Dermis blood vessel endothelial cell (primary cell): ENCODE measurements around the gene IREB2. TPM values are rescaled to one million over a fixed set of nuclear protein-coding genes. Genes with fewer than 3 reads are reported as not detected.
A peak's percentile ranks its signal among the peaks of the same experiment; 100 is the strongest.

Experiments used
- DNase-seq: peaks from one replicate; pipeline ENCODE4 v3.0.0; 2010
- total RNA-seq: library from RNA; depleted of rRNA; stranded (reverse); fragments of >200 nt; gene quantifications from 2 replicates; pipeline ENCODE4 v1.2.3, GENCODE V29; 2014

Gene IREB2
- total RNA-seq, 1 donor from 2014 or later: 26.0 TPM

DNA sequence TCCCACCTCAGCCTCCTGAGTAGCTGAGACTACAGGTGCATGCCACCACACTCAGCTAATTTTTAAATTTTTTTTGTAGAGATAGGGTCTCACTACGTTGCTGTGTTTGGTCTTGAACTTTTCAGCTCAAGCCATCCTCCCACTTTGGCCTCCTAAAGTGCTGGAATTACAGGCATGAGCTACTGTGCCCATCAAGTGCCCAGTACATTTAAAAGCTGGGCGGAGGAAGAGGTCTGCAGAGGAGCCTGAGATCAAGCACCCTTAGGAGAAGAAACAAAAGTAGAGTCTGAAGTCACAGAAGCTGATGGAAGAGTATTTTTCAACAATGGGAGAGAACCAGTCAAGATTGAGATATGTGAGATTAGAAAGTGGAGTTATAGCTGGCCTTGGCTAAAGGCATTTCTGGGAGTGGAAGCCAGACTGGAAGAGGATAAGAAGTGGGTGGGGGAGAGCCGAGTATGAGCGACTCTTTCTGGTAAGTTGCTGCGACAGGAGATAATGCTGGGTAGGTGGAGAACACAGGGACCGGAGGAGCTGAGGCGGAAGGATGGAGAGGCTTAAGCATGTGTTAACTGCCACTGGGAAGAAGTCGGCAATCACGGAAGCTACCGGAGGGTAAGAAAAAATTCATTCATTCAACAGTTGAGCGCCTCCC, 782 bp upstream of the IREB2 start:
- no peak for DNase-seq

DNA sequence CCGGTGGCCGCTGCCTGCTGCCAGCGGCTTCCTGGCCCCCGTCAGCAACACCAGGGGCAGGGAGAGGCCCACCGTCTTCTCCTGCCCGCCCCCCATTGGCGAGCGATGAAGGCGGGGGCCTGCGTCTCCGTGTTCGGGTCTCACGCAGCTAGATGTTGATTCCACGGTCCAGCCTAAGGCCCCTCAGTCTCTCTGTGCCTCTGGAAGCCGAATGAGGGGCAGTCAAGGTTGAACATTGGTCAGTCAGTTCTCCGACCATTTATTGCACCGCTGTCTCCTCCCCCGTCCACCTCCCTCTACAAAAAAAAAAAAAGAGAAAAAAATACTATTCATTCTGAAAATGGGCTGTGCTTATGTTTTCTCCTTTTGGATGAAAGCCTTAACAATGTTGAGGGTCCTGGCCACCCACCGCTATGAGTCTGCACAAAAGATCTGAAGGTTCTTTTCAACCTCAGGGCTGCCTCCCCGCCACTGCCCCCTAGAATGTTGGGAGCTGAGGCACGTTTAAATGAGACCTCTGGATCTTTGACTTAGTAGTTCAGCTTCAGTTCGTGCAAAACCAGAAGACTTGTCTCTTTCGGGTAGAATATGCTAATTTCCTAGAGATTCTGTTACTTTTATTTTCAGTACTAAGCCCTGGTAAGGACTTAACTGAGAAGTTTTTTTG, 736 bp downstream of the IREB2 start:
- DNase-seq: peak; percentile 55

DNA sequence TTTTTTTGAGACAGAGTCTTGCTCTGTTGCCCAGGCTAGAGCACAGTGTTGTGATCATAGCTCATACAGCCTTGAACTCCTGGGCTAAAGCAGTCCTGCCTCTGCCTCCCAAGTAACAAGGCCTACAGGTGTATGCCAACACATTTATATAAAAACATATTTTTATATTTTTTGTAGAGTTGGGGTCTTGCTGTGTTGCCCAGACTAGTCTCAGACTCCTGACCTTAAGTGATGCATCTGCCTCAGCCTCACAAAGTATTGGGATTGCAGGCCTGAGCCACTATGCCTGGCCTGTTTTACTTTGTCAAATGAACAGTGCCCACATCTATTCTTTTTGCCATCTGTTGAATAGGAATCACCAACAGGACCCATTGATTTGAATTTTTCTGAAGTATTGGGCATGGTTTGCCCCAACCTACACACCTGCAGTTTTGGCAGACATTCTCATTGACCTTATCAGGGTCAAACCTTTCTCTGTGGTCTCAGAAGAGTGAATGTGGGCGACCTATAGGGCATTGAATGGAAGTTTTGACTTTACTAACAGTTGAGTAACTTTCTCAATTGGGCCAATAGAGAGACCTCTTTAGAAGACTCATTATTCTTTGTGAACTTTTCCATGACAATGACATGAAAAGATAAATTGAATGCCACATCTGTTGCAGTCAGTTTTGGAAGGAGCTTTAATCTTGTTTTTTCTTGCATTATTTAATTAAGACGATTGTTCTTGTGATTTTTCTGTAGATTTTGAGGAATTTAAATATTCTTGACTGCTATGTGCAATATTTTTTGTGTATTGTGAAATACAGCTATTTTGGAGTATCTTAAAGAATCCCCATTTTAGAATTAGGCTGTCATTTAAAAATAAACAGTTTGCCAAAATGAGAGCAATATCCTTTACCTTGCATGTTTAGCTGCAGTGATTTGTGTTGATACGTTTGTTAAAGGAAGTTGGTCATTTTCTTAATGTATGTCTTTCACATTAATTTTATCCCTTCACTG, 2.7 kb downstream of the IREB2 start:
- DNase-seq: no peak

DNA sequence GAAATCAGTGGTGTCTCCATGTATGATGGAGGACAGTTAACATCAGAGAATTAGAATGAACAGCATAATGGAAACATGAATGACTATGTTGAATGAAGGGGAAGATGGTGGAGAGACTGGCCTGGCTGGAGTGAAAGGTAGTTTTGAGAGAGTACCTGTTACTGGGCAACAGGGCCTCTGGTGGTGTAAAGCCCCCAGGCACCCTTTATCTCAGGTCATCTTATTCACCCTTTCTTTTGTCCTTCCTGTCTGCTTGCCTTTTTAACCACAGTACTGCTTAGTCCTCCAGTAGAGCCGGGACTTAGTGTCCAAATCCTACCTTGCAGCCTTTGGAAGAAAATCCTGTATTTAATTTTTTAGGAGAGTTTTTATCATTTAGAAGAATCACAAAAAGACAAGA, 6.2 kb downstream of the IREB2 start:
- no peak for DNase-seq

DNA sequence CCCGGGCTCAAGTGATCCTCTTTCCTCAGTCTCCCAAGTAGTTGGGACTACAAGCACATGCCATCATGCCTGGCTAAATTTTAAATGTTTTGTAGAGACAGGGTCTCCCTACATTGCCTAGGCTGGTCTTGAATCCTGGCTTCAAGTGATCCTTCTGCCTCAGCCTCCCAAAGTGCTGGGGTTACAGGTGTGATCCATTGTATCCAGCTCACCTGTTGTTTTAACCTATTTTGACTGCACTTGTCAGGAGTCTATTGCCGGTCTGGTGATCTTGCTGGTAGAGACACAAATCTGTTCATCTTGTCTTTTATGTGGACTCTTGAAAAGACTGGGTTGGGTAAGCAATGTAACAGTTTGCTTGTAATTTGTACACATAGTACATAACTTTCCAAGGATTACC, 7.9 kb downstream of the IREB2 start:
- DNase-seq: no peak

DNA sequence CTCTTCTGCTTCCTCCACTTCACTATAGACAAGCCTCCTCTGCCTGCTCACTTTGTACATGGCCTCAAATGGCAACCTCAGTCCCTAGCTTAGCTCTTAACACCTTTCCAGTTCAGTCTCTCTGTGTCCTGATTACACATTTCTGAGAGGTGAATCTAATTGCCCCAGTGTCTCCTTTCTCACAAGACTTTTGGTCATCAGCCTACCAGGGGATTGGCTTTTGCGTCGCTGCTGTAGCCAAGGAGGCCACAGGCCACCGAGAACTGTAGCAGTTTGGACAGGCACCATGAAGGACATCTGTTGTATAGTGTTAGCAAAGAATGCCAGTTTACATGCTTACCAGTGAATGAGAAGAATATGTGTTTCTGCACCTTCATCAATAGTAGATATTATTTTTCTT, 8.5 kb downstream of the IREB2 start:
- no peak for DNase-seq

DNA sequence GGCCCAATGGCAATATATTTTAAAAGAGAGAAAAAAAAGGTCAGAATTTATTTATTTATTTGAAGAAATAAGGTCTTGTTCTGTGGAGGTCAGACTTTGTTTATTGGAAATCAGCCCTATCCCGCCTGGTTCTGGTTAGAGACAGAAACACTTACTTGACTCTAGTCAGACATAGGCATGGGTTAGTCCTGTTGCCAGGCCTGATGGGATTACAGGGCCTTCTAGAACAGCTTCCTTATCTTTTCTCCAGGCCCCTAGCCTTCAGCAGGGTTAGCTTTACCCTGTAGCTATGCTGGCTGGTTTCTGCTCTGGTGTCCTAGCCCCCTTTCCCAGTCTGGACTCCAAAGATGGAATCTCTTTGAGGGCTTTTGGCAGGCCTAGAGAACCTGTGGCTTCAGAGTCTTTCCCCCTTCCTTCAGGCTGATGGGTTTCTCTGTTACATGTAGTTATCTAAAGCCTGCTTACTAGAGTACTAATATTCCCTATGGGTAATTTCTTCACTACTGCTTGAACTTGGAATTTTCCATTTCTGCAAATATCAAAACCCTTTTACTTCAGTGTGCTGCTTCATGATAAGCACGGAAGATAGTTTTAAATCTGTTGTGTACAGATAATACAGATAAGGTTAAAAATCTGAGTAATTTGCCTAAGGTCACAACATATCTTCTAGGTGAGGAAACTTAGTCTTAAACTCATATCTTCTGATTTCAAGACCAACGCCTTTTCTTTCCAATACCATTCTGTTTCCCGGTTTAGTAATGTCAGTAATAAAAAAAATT, 10.6 kb downstream of the IREB2 start:
- DNase-seq: no peak

DNA sequence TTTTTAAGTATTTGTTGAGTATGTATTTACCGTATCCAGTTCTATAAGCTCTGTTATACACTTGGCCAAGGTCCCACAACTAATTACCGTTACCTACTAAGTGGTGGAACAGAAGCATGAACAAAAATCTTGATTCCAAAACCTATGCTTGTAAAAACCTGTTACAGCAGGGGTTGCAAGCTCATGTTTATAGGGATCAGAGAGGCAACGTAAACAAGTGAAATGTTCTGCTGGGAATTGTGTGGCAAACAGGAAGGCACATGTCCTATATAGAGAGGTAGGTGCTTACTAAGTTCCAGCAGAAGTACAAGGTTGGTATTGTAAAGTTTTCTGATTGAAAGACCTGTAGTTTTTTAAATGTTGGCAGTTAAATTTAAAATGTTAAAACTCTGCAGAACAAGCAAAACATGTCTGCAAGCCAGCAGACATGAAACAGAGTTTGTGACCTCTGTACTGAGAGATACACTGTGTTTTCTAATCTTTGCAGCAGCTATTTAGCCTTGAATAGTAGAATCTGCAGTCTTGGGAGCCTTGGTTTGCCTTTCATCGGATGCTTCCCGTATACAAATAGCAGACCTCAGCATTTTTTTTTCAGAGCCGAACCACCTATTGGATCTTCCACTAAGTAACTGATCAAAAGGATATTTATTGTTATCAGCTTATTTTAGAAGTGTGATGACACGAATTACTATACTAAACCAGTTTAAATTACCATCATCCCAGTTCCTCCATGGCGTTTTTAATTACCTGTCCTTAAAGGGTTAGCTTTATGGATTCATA, 11.4 kb downstream of the IREB2 start:
- DNase-seq: peak; percentile 5

DNA sequence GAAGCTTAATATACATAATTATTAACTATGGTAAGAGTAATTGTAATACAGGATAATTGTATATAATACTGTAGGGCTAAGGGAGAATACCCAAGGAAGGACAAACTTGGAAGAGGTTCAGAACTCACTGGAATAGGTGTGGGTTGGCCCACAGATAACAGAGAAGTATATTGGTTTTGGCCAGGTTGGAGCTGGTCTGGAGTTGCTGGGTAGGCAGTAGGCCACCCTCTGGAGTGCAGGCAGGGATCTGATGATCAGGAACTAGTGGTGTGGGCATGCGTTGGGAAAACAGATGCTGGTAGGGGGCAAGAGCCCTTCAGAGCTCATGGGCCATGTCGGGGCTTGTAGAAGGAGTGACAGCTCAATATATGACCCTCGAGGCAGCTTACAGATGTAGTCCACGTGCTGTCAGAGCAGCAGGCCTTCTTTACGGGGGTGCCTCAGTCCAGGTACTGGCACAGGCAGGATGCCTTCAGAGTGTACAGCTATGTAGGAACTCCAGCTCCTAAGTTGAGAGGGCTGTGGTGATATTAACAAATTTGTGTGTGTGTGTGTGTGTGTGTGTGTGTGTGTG, 12.4 kb downstream of the IREB2 start:
- no peak for DNase-seq

DNA sequence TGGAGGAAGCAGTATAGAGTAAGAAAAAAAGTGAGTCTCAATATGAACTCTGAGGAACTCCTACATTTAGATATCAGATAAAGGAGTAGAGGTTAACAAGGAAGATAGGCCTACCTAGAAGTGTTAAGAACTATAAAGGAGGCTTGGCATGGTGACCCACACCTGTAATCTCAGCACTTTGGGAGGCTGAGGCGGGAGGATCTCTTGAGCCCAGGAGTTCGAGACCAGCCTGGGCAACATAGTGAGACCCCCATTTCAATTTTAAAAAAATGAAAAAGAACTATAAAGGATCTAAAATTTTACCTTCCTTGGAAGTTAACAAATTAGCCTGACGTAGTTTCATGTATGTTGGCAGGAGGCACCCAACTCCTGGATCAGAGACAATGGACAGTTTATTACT, 14.5 kb downstream of the IREB2 start:
- DNase-seq: no peak

DNA sequence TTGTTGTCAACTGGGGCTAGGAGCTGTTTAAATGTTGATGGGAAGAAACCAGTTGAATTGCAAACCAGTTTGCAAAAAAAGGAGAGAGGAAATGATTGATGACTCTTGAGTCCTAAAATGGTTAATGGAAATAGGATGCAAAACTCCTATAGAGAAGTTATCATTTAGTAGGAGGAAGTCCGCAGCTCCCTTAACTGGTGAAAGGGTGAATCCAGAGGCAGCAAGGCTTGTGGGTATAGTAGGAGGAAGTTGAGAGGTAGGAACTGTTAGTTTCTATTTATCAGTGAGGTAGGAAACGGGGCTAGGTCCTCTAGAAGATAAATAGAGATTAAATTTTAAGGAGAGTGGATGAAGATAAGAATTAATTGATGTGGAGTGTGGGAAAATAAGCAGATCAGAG, 15.4 kb downstream of the IREB2 start:
- no peak for DNase-seq

DNA sequence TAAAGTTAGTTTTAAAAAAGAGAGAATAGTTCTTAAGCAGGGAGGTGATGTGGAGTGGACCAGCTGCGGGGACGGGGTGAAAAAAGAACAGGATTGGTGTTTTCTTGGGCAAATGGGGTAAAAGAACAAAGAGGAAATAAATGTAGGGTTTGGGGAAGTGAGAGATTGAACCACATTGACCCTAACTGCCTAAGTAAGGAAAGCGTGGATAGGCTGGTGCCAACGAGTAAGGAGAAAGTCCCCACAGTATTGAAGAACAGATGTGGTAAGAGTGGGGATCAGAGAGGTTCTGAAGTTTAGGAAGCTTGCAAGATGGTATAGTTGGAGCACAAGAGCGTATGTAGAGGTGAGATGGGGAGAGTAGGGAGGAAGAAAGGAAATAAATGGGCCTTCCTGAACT, 17.0 kb downstream of the IREB2 start:
- DNase-seq: no peak

DNA sequence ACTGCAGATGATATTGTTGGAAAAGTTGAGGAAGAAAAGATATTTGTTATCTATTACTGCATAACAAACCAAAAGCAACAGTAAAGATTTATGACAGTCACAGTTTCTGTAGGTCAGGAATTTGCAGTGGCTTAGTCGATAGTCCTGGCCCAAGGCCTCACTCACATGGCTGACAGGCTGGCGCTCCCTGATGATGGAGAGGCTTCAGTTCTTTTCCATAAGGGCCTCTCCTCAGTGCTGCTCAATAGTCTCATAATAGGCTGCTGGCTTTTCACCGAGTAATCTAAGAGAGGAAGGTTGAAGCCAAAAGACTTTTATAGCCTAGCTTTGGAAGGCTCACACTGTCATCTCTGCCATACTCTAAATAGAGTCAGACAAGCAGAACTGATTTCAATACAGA, 17.7 kb downstream of the IREB2 start:
- no peak for DNase-seq

DNA sequence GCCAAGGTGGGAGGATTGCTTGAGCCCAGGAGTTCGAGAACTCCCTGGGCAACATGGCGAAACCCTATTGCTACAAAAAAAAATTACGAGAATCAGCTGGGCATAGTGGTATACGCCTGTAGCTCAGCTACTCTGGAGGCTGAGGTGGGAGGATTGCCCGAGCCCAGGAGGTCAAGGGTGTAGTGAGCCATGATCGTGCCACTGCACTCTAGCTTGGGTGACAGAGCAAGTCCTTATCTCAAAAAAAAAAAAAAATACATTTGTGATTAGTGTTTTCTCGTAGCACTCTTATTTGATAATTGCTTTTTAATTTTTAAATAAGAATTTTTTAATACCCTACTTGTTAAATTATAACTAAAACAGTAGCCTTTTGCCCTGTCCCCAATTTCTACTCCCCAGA, 18.4 kb downstream of the IREB2 start:
- no peak for DNase-seq

DNA sequence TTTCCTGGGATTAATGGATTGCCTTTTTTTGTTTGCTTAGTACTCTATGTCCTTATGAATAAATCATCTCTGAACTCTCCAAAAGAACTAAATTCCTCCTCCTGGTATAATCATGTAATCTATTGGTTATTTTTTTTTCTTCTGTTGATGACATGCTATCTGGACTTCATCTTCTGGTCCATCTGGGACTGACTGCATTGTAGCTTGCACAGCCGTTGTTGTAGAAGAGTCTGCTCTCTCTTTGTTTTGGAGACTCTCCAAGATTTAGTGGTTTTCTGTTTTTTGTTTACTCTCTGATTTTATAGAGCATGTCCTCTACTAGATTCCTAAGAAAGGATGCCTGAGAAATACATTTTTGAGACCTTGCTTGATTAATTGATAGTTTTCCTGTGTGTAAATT, 19.1 kb downstream of the IREB2 start:
- peak; percentile 27 for DNase-seq

DNA sequence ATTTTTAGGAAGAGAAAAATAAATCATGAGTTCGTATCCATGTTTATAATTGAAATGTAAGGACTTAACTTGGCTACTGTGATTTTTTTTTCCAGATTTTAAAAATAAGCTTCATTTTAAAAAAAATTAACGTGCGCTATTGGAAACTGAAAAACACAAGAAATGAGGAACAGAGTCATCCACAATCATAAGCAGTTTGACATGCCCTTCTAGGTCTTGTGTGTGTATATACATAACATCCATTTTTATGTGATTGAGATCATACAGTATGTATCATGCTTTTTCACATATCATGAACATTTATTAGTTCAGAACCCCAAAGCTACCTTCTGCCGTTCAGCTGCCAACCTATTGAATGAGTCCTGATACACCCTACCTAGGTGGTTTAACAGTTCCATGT, 22.7 kb downstream of the IREB2 start:
- DNase-seq: no peak

DNA sequence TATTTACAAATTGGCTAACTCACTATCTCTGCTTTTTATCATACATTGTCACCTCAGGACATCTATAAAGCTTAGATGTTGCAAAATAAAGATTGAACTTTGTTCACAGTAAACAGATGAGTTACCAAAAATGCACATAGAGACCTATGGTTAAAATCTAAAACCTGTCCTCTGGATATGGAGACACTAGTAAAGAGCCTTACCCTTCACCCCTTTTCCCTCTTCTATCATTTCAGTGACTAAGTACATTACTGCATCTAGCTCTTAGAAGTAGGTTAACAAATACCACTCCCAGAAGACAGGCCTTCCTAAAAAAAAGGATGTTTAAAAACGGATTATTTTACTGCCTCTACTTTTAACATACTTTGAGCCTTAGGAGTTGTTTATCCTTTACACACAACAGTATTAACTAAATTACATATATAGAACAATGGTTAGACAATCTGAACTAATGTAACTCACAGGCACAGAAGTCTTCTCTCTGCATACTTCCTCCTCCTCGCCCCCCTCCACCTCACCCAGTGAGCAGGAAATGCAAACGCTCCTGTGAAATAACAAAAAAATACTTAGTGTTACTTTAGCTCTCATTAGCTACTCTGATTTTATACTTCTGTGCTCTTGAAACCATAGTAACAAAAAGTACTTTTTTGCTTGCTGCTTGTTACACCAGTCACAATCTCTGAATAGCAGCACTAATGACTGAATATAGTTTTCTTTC, 23.3 kb downstream of the IREB2 start:
- peak; percentile 35 for DNase-seq

DNA sequence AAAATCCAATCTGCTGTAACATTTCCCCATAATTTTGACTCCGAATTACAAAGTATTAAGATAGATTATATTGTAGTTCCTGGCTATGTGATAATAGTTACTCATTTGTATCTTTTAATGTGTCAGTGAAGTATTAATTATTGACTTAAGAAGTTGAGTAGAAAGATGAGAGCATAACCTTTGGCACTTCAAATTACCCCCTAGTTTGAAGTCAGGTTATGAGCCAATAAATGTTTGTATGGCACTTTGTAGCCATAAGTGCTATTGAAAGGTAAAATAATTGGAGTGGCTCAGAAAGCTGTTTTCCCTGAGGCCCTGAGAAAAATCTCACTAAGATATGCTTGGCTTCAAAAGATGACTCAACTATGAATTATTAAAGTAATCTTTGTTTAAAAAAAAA, 31.0 kb downstream of the IREB2 start:
- no peak for DNase-seq

DNA sequence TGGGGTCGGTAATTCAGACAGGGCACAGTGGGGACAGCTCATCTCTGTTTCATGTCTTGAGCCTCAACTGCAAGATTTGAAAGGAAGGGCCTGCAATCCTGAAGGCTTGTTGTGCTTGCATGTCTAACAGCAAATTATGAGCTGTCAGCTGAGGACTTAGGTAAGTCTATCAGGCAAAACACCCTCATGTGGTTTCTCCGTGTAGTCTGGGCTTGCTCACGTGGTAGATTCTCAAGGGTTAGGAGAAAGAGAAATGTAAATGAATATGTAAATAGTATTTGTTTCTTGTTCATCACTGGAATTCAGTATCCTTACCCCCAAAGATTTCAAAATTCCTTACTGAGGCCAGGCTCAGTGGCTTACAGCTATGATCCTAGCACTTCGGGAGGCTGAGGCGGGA, 39.3 kb downstream of the IREB2 start:
- DNase-seq: no peak

DNA sequence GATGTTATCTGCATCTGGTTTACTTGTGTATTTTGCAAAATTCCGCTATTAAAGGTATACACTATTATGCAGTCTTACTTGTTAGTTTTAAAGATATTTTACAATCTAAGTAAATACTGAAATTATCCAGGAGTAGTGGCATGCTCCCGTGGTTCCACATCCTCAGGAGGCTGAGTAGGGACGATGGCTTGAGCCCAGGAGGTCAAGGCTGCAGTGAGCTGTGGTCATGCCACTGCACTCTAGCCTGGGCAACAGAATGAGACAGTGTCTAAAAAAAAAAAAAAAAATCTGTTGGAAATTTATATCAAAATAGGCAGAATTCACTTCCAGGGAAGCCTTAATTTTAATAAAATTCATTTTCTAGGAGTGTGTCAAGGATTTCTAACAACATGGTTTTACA, 41.6 kb downstream of the IREB2 start:
- DNase-seq: no peak

DNA sequence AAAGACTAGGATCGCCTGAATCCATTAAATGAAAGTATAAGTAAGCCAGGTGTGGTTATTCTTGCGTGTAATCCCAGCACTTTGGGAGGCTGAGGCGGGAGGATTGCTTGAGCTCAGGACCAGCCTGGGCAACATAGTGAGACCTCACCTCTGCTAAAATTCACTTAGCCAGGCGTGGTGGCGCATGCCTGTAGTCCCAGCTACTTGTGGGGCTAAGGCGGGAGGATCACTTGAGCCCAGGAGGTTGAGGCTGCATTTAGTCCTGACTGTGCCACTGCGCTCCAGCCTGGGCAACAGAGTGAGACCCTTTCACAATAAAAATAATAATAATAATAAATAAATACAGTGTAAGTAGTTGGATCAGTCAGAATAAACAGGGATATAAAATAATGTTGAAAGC, 43.9 kb downstream of the IREB2 start:
- DNase-seq: no peak
